GM12865 (cell line): ENCODE data around the gene FBXO36.
A peak's percentile ranks its signal among the peaks of the same experiment; 100 is the strongest.

Experiments used
- DNase-seq: peaks from one replicate; pipeline ENCODE4 v3.0.0; 2010; ENCODE audit warnings: low read depth
- H3K4me3 ChIP-seq: 2 replicates; pipeline ENCODE4 v1.5.1; 2011; ENCODE audit warnings: mild to moderate bottlenecking, low read depth, low read length, control low read depth
- TF ChIP-seq, protein P1 (sequence below): IDR thresholded peaks from 2 replicates; pipeline ENCODE4 v1.5.1; 2011; ENCODE audit warnings: low read length, control low read depth, low read depth, inconsistent platforms; ENCODE audit not compliant: insufficient read depth; ENCODE audit errors: missing control alignments

Gene FBXO36

DNA sequence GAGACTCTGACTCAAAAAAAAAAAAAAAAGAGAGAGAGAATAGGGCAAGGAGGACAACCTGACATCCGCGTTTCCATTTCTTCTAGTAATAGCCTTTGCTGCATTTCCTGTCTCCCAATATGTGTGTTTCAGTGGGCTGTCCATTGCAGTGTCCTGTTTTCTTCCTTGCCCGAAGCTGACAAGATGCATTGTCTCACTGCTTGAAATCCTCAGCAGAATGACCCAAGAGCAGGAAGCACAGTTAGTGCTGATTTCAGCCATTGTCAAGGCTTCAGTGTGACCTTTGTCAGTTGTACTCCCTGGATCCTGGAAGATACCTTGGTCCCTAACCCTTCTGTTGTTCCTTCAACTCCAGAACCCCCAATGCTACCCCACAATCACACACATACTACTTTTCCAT is 75.3 kb downstream of the FBXO36 start:
- no peak overlapping the region for H3K4me3 ChIP-seq
- TF ChIP-seq, protein P1, sequence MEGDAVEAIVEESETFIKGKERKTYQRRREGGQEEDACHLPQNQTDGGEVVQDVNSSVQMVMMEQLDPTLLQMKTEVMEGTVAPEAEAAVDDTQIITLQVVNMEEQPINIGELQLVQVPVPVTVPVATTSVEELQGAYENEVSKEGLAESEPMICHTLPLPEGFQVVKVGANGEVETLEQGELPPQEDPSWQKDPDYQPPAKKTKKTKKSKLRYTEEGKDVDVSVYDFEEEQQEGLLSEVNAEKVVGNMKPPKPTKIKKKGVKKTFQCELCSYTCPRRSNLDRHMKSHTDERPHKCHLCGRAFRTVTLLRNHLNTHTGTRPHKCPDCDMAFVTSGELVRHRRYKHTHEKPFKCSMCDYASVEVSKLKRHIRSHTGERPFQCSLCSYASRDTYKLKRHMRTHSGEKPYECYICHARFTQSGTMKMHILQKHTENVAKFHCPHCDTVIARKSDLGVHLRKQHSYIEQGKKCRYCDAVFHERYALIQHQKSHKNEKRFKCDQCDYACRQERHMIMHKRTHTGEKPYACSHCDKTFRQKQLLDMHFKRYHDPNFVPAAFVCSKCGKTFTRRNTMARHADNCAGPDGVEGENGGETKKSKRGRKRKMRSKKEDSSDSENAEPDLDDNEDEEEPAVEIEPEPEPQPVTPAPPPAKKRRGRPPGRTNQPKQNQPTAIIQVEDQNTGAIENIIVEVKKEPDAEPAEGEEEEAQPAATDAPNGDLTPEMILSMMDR = no peak
- no peak for DNase-seq

DNA sequence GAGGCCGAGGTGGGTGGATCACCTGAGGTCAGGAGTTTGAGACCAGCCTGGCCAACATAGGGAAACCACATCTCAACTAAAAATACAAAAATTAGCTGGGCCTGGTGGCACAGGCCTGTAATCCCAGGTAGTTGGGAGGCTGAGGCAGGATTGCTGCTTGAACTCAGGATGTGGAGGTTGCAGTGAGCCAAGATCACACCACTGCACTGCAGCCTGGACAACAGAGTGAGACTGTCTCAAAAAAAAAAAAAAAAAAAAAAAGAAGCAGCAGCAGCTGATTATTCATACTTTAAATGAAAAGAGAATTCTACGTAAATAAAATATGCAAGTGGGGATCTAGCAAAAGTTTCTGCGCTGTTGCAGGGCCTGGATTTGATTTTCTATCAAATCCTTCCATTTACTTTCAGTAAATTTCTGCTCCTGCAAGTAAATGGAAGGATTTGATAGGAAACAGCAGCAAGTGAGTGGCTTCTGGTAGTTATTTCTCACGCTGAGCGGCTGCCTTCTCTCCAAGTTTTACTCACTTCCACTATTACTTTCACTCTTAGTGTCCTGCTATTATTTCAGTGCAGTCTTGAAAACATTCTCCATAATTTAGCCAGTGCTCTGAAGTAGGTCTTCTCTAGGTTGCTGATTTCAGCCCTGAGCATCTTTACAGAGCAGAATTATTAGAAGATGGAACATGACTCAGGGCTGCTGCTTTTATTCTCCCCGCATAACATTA is 78.0 kb downstream of the FBXO36 start:
- peak overlapping the region; percentile 30 for H3K4me3 ChIP-seq
- peak; percentile 83 for DNase-seq
- TF ChIP-seq, protein P1 = no peak

DNA sequence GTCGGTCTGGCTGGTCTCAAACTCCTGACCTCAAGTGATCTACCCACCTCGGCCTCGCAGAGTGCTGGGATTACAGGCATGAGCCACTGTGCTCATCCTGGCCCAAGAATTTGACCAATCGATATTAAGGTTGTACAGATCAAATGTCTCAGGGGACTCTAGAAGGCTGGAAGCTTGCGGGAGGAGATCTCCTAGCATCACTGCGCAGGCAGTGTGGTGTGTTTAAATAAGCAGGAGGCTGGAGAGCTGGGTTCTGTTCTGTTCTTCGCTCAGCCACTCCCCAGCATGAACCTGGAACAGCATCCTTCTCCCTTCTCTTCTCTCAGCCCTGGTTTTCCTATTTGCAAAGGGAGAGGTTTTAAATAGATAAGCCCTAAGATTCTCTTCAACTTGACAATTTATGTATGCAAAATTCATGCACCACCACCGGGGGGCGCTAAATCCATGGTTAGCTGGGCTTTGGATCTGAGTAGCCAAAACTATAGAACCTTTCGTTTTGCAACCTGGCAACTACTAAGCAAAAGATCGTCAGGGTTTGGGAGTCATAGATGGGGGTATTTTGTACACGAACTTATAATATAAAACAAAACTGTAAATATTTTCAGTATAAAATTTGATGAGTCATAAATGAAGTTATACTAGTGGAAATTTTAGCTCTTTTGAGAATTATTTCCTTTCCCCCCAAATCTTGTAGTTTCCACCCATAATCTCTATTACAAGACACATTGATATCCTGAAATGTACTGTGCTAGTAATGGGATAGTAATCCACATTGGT is 85.8 kb downstream of the FBXO36 start:
- peak; percentile 83 for DNase-seq
- TF ChIP-seq, protein P1 = peak; percentile 75
- H3K4me3 ChIP-seq = no peak overlapping the region

DNA sequence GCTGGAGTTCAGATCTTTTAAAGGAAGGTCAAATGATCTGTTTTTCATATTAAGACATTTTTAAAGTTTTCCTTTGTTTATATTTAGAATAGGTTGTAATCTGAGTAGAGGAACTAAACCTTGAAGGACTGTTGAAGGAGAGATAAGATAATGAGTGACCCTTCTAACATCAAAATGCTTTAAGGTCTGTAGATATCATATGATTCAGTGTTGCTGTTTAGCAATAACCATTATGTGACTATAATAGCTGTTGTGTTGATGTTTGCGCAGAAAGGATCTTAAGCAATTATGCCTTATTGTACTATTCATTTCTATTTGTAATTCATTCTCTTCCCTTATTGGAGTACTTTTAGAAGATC is 86.4 kb downstream of the FBXO36 start:
- TF ChIP-seq, protein P1 = no peak
- no peak overlapping the region for H3K4me3 ChIP-seq
- DNase-seq = no peak

DNA sequence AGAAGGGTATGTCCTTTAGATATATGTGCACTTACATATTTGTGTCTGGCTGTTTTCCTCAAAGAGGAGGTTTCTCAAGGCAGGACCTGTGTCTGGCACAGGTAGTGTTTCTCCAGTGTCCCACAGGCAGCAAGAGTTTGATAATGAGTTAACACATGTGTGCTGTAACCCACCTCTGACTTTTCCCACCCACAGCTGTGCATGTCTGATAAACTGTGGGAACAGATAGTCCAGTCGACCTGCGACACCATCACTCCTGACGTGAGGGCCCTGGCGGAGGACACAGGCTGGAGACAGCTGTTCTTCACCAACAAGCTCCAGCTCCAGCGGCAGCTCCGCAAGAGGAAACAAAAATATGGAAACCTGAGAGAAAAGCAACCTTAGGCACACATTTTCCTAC is 88.2 kb downstream of the FBXO36 start:
- no peak for DNase-seq
- TF ChIP-seq, protein P1 = no peak

DNA sequence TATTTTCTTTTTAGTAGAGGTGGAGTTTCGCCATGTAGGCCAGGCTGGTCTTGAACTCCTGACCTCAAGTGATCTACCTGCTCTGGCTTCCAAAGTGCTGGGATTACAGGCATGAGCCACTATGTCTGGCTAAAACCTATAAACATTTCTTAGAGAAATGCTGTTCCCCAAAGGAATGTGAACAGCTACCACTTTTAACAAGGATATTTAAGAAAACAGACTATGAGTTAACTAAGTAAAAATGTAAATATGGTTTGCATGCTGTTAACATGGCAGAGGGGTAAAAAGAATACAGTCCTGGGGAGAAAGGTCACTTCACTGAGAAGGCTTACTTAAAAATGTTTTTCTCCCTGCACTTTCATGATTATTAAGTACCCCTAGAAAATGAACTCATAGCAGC is 89.3 kb downstream of the FBXO36 start:
- TF ChIP-seq, protein P1 = no peak
- no peak for DNase-seq
- no peak overlapping the region for H3K4me3 ChIP-seq

More for the DNA sequence above, 88.2 kb downstream of the FBXO36 start:
- H3K4me3 ChIP-seq = no peak overlapping the region

DNA sequence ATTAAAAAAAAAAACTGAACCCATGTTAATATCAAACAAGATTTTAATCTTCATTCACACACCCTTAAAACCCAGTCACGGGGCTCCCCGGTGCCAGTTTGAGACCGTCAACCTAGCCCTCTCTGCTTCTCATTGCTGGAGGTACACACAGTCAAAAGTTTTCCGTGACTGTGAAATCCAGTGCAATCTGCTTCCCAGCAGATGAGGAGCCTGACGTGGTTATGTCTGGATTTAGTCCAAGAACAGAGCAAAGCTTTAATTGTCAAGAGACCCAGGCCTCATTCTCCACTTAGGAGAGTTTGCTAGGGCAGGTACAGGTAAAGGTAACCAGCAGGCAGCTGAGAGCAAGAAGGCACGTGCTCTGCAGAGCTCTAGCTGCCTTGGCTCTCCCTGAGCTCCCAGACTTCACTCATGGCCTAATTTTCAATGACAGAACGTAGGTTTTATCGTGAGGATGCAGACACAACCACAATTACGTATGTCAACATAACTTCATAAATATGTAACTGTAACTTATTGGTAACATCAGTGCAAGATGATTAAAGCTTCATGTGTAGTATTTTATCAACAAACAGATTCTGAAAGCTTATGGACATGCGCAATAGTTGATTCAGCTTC is 90.1 kb downstream of the FBXO36 start:
- H3K4me3 ChIP-seq = no peak overlapping the region
- TF ChIP-seq, protein P1 = no peak
- no peak for DNase-seq
